Astrocyte (in vitro differentiated cells and primary cell): Measurements from ENCODE around the gene RAB40B.

Experiments used
- EZH2 ChIP-seq: IDR thresholded peaks from 2 replicates; pipeline ENCODE4 v1.6.1; 2012; ENCODE audit warnings: mild to moderate bottlenecking, low read length, inconsistent platforms; ENCODE audit not compliant: insufficient read depth
- TF ChIP-seq, protein P1 (sequence below): IDR thresholded peaks from 2 replicates; pipeline ENCODE4 v1.5.1; 2011; ENCODE audit warnings: low read depth, mild to moderate bottlenecking, inconsistent platforms, low read length, moderate library complexity; ENCODE audit not compliant: insufficient read depth

DNA sequence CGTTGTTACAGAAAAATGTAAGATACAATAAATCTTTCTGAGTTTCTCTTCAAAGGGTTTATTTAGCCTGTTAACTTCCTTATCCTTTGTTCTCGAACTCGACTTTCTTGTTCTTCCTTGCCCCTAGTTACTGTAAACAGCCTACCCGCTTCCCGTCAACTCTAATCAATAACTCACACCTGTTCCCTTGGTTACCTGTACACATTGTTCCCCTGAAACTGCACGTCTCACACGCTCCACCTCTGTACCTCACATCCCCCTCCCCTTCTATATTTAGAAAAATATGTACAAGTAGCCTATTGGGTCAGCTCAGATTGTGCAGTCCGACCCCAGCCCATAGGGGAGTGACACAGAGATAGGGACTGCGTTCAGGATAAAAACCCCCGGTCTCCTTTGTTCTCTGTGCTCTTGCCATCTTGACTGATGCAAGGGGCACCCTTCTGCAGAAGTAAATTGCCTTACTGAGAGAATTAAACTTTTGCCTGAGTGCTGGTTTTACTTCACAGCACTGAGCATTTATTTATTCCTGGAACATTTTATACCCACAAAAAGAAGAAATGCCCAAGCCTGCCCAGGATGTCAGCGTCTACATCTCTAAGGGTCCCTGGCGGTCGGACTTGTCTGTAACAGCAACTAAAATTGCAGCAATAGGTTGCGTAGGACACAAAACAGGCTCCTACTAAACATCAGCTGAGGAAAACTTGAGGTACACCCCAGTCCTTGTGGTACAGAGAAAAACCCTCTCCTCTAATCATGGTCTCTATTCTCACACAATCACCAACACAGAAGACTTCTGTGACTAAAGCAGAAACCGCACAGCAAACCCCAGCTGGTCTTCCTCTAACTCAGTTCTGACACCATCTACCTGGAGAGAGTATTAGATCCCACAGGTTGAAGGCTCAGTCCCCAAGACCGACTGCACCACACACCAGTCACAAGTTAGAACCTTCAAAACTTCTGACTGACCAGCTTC lies 61.6 kb downstream of the RAB40B start:
- TF ChIP-seq, protein P1, sequence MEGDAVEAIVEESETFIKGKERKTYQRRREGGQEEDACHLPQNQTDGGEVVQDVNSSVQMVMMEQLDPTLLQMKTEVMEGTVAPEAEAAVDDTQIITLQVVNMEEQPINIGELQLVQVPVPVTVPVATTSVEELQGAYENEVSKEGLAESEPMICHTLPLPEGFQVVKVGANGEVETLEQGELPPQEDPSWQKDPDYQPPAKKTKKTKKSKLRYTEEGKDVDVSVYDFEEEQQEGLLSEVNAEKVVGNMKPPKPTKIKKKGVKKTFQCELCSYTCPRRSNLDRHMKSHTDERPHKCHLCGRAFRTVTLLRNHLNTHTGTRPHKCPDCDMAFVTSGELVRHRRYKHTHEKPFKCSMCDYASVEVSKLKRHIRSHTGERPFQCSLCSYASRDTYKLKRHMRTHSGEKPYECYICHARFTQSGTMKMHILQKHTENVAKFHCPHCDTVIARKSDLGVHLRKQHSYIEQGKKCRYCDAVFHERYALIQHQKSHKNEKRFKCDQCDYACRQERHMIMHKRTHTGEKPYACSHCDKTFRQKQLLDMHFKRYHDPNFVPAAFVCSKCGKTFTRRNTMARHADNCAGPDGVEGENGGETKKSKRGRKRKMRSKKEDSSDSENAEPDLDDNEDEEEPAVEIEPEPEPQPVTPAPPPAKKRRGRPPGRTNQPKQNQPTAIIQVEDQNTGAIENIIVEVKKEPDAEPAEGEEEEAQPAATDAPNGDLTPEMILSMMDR = no peak
- no peak for TF ChIP-seq EZH2
